SU-DHL-6 (cell line): ENCODE data around the gene ELL2.

Source experiments
- EZH2phosphoT487 ChIP-seq: fragments of 200-600 bp; sonication (generic), shearing (Covaris generic); conservative IDR thresholded peaks from 2 replicates; pipeline ENCODE4 v1.6.1; 2018; ENCODE audit warnings: mild to moderate bottlenecking, antibody characterized with exemption, low read length, moderate library complexity, mixed read lengths
- TF ChIP-seq, protein P1 (sequence below): fragments of 200-600 bp; sonication (generic); IDR thresholded peaks from one replicate; pipeline ENCODE4 v1.5.1; 2017; ENCODE audit warnings: antibody characterized with exemption, mild to moderate bottlenecking, low read length, moderate library complexity; ENCODE audit not compliant: insufficient read depth, poor library complexity, severe bottlenecking

DNA sequence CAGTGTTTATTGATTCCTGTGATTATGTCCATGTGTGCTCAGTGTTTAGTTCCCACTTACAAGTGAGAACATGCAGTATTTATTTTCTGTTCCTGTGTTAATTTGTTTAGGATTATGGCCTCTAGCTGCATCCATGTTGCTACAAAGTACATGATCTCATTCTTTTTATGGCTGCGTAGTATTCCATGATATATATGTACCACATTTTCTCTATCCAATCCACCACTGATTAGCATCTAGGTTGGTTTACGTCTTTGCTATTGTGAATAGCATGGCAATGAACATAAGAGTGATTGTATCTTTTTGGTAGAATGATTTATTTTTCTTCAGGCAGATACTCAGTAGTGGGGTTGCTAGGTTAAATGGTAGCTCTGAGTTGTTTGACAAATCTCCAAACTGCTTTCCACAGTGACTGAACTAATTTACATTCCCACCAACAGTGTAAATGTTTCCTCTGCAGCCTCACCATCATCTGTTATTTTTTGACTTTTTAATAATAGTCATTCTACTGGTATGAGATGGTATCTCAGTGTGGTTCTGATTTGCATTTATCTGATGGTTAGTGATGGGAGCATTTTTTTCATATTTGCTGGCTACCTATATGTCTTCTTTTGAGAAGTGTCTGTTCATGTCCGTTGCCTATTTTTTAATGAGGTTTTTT, 47.5 kb upstream of the ELL2 start:
- TF ChIP-seq, protein P1, sequence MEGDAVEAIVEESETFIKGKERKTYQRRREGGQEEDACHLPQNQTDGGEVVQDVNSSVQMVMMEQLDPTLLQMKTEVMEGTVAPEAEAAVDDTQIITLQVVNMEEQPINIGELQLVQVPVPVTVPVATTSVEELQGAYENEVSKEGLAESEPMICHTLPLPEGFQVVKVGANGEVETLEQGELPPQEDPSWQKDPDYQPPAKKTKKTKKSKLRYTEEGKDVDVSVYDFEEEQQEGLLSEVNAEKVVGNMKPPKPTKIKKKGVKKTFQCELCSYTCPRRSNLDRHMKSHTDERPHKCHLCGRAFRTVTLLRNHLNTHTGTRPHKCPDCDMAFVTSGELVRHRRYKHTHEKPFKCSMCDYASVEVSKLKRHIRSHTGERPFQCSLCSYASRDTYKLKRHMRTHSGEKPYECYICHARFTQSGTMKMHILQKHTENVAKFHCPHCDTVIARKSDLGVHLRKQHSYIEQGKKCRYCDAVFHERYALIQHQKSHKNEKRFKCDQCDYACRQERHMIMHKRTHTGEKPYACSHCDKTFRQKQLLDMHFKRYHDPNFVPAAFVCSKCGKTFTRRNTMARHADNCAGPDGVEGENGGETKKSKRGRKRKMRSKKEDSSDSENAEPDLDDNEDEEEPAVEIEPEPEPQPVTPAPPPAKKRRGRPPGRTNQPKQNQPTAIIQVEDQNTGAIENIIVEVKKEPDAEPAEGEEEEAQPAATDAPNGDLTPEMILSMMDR, result no peak
- no peak for TF ChIP-seq EZH2phosphoT487
